Measurements from ENCODE around the gene IL18. TPM values are rescaled to one million over a fixed set of nuclear protein-coding genes. Genes with fewer than 3 reads are reported as not detected.
"Not testable (repeated sequence)": the region's sequence is repeated elsewhere in the genome, so short reads cannot be mapped to it uniquely, and the experiment has no call there.

Gene IL18
- under 1 TPM; 0.26 to 0.40 TPM for total RNA-seq

- no peak for DNase-seq
- ChIA-PET CTCF (interaction anchor here (1.4 to 1.8 kb wide), 2 partner anchors 12 to 50 kb away, joined by 4 to 6 read pairs; partner anchors contain the start of gene BCO2), POLR2A (no interaction called here)
- H3K4me3 Mint-ChIP-seq = peak within 1 kb of the TSS; percentile 44
- H3K27ac Mint-ChIP-seq = no peak within 1 kb of the TSS
- H3K36me3 Mint-ChIP-seq (ENCODE audit: low read depth) = no peaks in the 10 kb centered on the region
- ATAC-seq = no peak
- H3K4me1 Mint-ChIP-seq (ENCODE audit: low read depth) = peaks cover 7% of the 10 kb centered on the region
- no peaks in the 10 kb centered on the region for H3K9me3 Mint-ChIP-seq (ENCODE audit: insufficient read depth)
- peaks cover 33% of the 10 kb centered on the region for H3K27me3 Mint-ChIP-seq (ENCODE audit: low read depth)
These were observed at the start of gene IL18 for GRCh38 chr11:112163875-112164685. IL18 (minus strand) TSS chr11:112164094; CDS start chr11:112155053, 9,041 bp downstream.

- no peaks in the 10 kb centered on the region for H3K36me3 Mint-ChIP-seq (ENCODE audit: low read depth)
- POLR2A ChIA-PET = no interaction called here
- CTCF ChIA-PET = interaction anchor here (1.6 kb wide), 1 partner anchor 68 kb away, joined by 8 read pairs; no protein-coding TSS in a partner anchor
- ATAC-seq (no peak), DNase-seq (no peak)
- no peaks in the 10 kb centered on the region for H3K9me3 Mint-ChIP-seq (ENCODE audit: insufficient read depth)
- no peaks in the 10 kb centered on the region for H3K4me1 Mint-ChIP-seq (ENCODE audit: low read depth)
- no peak overlapping the region for H3K4me3 Mint-ChIP-seq
- H3K27ac Mint-ChIP-seq = no peak overlapping the region
- H3K27me3 Mint-ChIP-seq (ENCODE audit: low read depth) = peaks cover 4% of the 10 kb centered on the region
These were observed 48.8 kb upstream of the IL18 start for GRCh38 chr11:112212710-112213109.

- Mint-ChIP-seq H3K27me3 (ENCODE audit: low read depth) (peaks cover 4% of the 10 kb centered on the region), H3K27ac (no peak overlapping the region)
- CTCF ChIA-PET = interaction anchor here (1.6 kb wide), 1 partner anchor 68 kb away, joined by 8 read pairs; no protein-coding TSS in a partner anchor
These were observed 48.4 kb upstream of the IL18 start for GRCh38 chr11:112212290-112212689.

GRCh38 chr11:112211536-112211935 is 47.6 kb upstream of the IL18 start:
- ATAC-seq (no peak), DNase-seq (no peak)
- ChIA-PET CTCF (interaction anchor here (1.6 kb wide), 1 partner anchor 69 kb away, joined by 8 read pairs; no protein-coding TSS in a partner anchor), POLR2A (no interaction called here)
- no peak overlapping the region for H3K4me3 Mint-ChIP-seq
- no peaks in the 10 kb centered on the region for H3K36me3 Mint-ChIP-seq (ENCODE audit: low read depth)
- H3K27ac Mint-ChIP-seq = no peak overlapping the region
- H3K27me3 Mint-ChIP-seq (ENCODE audit: low read depth) = peaks cover 4% of the 10 kb centered on the region
- no peaks in the 10 kb centered on the region for H3K4me1 Mint-ChIP-seq (ENCODE audit: low read depth)
- no peaks in the 10 kb centered on the region for H3K9me3 Mint-ChIP-seq (ENCODE audit: insufficient read depth)

More at GRCh38 chr11:112212290-112212689, 48.4 kb upstream of the IL18 start:
- ATAC-seq = no peak
- Mint-ChIP-seq H3K36me3 (ENCODE audit: low read depth) (no peaks in the 10 kb centered on the region), H3K4me1 (ENCODE audit: low read depth) (no peaks in the 10 kb centered on the region), H3K9me3 (ENCODE audit: insufficient read depth) (no peaks in the 10 kb centered on the region), H3K4me3 (no peak overlapping the region)
- POLR2A ChIA-PET = no interaction called here
- no peak for DNase-seq

- CTCF ChIA-PET = no interaction called here
These were observed 47.0 kb upstream of the IL18 start for GRCh38 chr11:112210890-112211289.

GRCh38 chr11:112206071-112206470 is 42.2 kb upstream of the IL18 start:
- ATAC-seq = no peak
- H3K27me3 Mint-ChIP-seq (ENCODE audit: low read depth) = peaks cover 4% of the 10 kb centered on the region
- no peak overlapping the region for H3K4me3 Mint-ChIP-seq
- no peak overlapping the region for H3K27ac Mint-ChIP-seq
- H3K36me3 Mint-ChIP-seq (ENCODE audit: low read depth) = no peaks in the 10 kb centered on the region
- CTCF ChIA-PET = interaction anchor here (0.9 kb wide), 1 partner anchor 13 kb away, joined by 4 read pairs; no protein-coding TSS in a partner anchor
- DNase-seq = no peak
- POLR2A ChIA-PET = no interaction called here
- H3K9me3 Mint-ChIP-seq (ENCODE audit: insufficient read depth) = no peaks in the 10 kb centered on the region
- H3K4me1 Mint-ChIP-seq (ENCODE audit: low read depth) = no peaks in the 10 kb centered on the region

More at GRCh38 chr11:112210890-112211289, 47.0 kb upstream of the IL18 start:
- H3K27me3 Mint-ChIP-seq (ENCODE audit: low read depth) = peaks cover 4% of the 10 kb centered on the region
- no peaks in the 10 kb centered on the region for H3K36me3 Mint-ChIP-seq (ENCODE audit: low read depth)
- H3K27ac Mint-ChIP-seq = no peak overlapping the region
- ATAC-seq (no peak), DNase-seq (no peak)
- H3K4me1 Mint-ChIP-seq (ENCODE audit: low read depth) = no peaks in the 10 kb centered on the region
- POLR2A ChIA-PET = no interaction called here
- no peaks in the 10 kb centered on the region for H3K9me3 Mint-ChIP-seq (ENCODE audit: insufficient read depth)
- no peak overlapping the region for H3K4me3 Mint-ChIP-seq

- Mint-ChIP-seq H3K27ac (no peak overlapping the region), H3K4me3 (no peak overlapping the region), H3K27me3 (ENCODE audit: low read depth) (peaks cover 11% of the 10 kb centered on the region), H3K9me3 (ENCODE audit: insufficient read depth) (no peaks in the 10 kb centered on the region), H3K4me1 (ENCODE audit: low read depth) (no peaks in the 10 kb centered on the region), H3K36me3 (ENCODE audit: low read depth) (no peaks in the 10 kb centered on the region)
- no peak for DNase-seq
- ChIA-PET CTCF (interaction anchor here (1.4 kb wide), 1 partner anchor 80 kb away, joined by 6 read pairs; no protein-coding TSS in a partner anchor), POLR2A (no interaction called here)
- no peak for ATAC-seq
These were observed 36.4 kb upstream of the IL18 start for GRCh38 chr11:112200252-112200651.

- DNase-seq; H3K9me3 Mint-ChIP-seq (ENCODE audit: insufficient read depth); H3K4me3 Mint-ChIP-seq; H3K4me1 Mint-ChIP-seq (ENCODE audit: low read depth); H3K36me3 Mint-ChIP-seq (ENCODE audit: low read depth); CTCF ChIA-PET; POLR2A ChIA-PET; ATAC-seq; H3K27ac Mint-ChIP-seq: not testable (repeated sequence)
- peaks cover 11% of the 10 kb centered on the region for H3K27me3 Mint-ChIP-seq (ENCODE audit: low read depth)
These were observed 35.2 kb upstream of the IL18 start for GRCh38 chr11:112199101-112199500.

- Mint-ChIP-seq H3K36me3 (ENCODE audit: low read depth) (no peaks in the 10 kb centered on the region), H3K27ac (no peak overlapping the region), H3K27me3 (ENCODE audit: low read depth) (peaks cover 11% of the 10 kb centered on the region), H3K4me1 (ENCODE audit: low read depth) (no peaks in the 10 kb centered on the region), H3K4me3 (no peak overlapping the region), H3K9me3 (ENCODE audit: insufficient read depth) (no peaks in the 10 kb centered on the region)
- no peak for ATAC-seq
- ChIA-PET POLR2A (no interaction called here), CTCF (interaction anchor here (0.8 to 1.9 kb wide), 2 partner anchors 13 to 23 kb away, joined by 3 to 5 read pairs; no protein-coding TSS in a partner anchor)
- DNase-seq = no peak
These were observed 32.7 kb upstream of the IL18 start for GRCh38 chr11:112196519-112197087.

- Mint-ChIP-seq H3K27me3 (ENCODE audit: low read depth) (peaks cover 11% of the 10 kb centered on the region), H3K9me3 (ENCODE audit: insufficient read depth) (no peaks in the 10 kb centered on the region), H3K4me1 (ENCODE audit: low read depth) (no peaks in the 10 kb centered on the region), H3K36me3 (ENCODE audit: low read depth) (no peaks in the 10 kb centered on the region), H3K4me3 (no peak overlapping the region), H3K27ac (no peak overlapping the region)
- CTCF ChIA-PET = interaction anchor here (0.8 to 1.9 kb wide), 2 partner anchors 12 to 23 kb away, joined by 3 to 5 read pairs; no protein-coding TSS in a partner anchor
- no peak for DNase-seq
- POLR2A ChIA-PET = no interaction called here
- ATAC-seq = no peak
These were observed 32.1 kb upstream of the IL18 start for GRCh38 chr11:112195951-112196351.

- H3K9me3 Mint-ChIP-seq (ENCODE audit: insufficient read depth); CTCF ChIA-PET; POLR2A ChIA-PET; H3K36me3 Mint-ChIP-seq (ENCODE audit: low read depth); H3K27ac Mint-ChIP-seq; H3K4me1 Mint-ChIP-seq (ENCODE audit: low read depth); H3K4me3 Mint-ChIP-seq; ATAC-seq; DNase-seq: not testable (repeated sequence)
- H3K27me3 Mint-ChIP-seq (ENCODE audit: low read depth) = peaks cover 11% of the 10 kb centered on the region
These were observed 31.2 kb upstream of the IL18 start for GRCh38 chr11:112195113-112195512.

GRCh38 chr11:112186304-112186703 is 22.4 kb upstream of the IL18 start:
- no peaks in the 10 kb centered on the region for H3K9me3 Mint-ChIP-seq (ENCODE audit: insufficient read depth)
- no peak overlapping the region for H3K4me3 Mint-ChIP-seq
- ChIA-PET POLR2A (interaction anchor here (0.6 kb wide), 1 partner anchor 108 kb away, joined by 4 read pairs; no protein-coding TSS in a partner anchor), CTCF (no interaction called here)
- no peaks in the 10 kb centered on the region for H3K36me3 Mint-ChIP-seq (ENCODE audit: low read depth)
- ATAC-seq = no peak
- DNase-seq = no peak
- H3K27me3 Mint-ChIP-seq (ENCODE audit: low read depth) = peaks cover 5% of the 10 kb centered on the region
- no peaks in the 10 kb centered on the region for H3K4me1 Mint-ChIP-seq (ENCODE audit: low read depth)
- H3K27ac Mint-ChIP-seq = no peak overlapping the region

Measured in activated CD8-positive, alpha-beta T cell treated with anti-CD3 and anti-CD28 coated beads, Interleukin-2, amount 10 ng/mL, durations not matched to agents 7 days and 5 days (primary cell).